Mesothelial cell of epicardium (in vitro differentiated cells): Measurements from ENCODE around the gene IKZF2. TPM values are rescaled to one million over a fixed set of nuclear protein-coding genes. Genes with fewer than 3 reads are reported as not detected.

Source experiments
- DNase-seq, 2 experiments: peaks; one replicate each; pipeline ENCODE4 v3.0.0; 2021; ENCODE audit warnings: low spot score in 2 of 2; ENCODE audit not compliant: unreplicated experiment in 2 of 2
- H3K27ac Mint-ChIP-seq: 2 replicates; pipeline ENCODE4 v1.8.0; 2021; ENCODE audit warnings: mixed read lengths
- H3K27me3 Mint-ChIP-seq: 2 replicates; pipeline ENCODE4 v1.8.0; 2021; ENCODE audit warnings: low read depth, mixed read lengths
- H3K36me3 Mint-ChIP-seq: 2 replicates; pipeline ENCODE4 v1.8.0; 2021; ENCODE audit warnings: mixed read lengths
- H3K4me1 Mint-ChIP-seq: 2 replicates; pipeline ENCODE4 v1.8.0; 2021; ENCODE audit warnings: mixed read lengths
- H3K4me3 Mint-ChIP-seq: 2 replicates; pipeline ENCODE4 v1.8.0; 2021; ENCODE audit warnings: mild to moderate bottlenecking, moderate library complexity, mixed read lengths
- H3K9me3 Mint-ChIP-seq: 2 replicates; pipeline ENCODE4 v1.8.0; 2021; ENCODE audit warnings: mixed read lengths
- CTCF ChIP-seq: fragments of 200-600 bp; sonication (generic); IDR thresholded peaks from one replicate; pipeline ENCODE4 v1.5.0; 2021; ENCODE audit warnings: antibody characterized with exemption; ENCODE audit not compliant: unreplicated experiment
- total RNA-seq: library from RNA; stranded (reverse); gene quantifications from 3 replicates; pipeline ENCODE4 v1.2.1, GENCODE V29; 2021

The IKZF2 gene
- total RNA-seq, 1 donor from 2014 or later = 44.8 TPM

DNA sequence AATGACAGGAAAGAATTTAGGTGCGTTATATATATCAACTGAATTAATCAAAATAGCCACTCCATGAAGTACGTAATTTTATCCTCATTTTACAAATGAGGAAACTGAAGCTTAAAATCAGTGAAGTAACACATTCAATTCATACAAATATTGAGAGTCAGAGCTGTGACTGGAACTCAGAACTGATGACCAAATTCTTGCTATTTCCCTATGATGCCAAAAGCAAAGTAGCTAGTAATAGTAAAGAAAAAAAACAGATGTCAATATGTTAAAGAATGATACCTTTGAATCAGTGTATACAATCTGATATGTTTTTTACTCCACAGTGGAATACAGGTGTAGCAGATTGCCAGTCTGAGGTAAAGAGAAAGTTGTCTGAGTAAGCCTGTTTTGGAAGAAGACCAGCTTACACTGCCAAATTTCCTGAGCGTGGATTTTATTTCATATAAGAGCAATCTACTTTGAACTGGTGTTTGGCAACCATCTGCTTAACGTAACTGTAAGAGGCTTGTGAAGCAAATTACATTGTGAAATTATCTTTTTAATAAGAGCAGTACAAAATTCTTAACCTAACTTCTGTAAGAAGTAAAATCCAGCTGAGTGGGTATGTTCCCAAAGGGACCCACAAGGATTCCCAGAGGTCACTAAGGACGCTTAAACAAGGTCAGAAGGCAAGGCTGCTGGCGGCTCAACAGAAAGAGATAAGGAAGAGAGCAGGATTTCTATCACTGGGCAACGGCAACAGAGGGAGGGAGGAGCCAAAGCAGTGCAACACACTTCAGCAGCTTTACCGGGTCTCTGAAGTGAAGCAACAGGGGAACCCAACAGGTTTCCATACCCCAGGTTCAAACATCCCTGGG is 85.6 kb downstream of the IKZF2 start:
- Mint-ChIP-seq H3K4me3 (peak overlapping the region; percentile 40), H3K27ac (peak overlapping the region; percentile 58), H3K27me3 (no peaks in the 10 kb centered on the region), H3K36me3 (no peaks in the 10 kb centered on the region), H3K9me3 (no peaks in the 10 kb centered on the region), H3K4me1 (peaks cover 47% of the 10 kb centered on the region)
- no peak for TF ChIP-seq CTCF
- no peak for DNase-seq

DNA sequence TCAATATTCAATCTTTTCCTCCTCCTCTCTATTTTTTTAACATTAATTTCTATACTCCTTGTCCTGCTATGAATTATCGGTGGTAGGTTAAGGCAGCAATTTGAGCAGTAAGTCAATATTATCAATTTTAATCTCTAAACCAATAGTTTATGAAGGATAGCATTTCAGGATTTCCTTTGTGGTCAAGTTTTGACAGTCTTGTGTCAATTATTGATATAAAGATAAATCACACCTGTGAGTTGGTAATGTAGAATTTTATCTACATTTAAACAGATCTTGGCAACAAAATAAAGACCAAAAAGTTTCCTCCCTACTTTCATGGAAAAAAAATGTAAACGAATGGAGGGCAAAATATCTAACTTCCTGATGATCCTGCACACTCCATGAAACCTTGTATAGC is 87.3 kb downstream of the IKZF2 start:
- DNase-seq = no peak
- no peaks in the 10 kb centered on the region for H3K27me3 Mint-ChIP-seq
- no peak overlapping the region for H3K4me3 Mint-ChIP-seq
- H3K9me3 Mint-ChIP-seq = no peaks in the 10 kb centered on the region
- H3K27ac Mint-ChIP-seq = no peak overlapping the region
- H3K36me3 Mint-ChIP-seq = no peaks in the 10 kb centered on the region
- peaks cover 32% of the 10 kb centered on the region for H3K4me1 Mint-ChIP-seq
- no peak for TF ChIP-seq CTCF

DNA sequence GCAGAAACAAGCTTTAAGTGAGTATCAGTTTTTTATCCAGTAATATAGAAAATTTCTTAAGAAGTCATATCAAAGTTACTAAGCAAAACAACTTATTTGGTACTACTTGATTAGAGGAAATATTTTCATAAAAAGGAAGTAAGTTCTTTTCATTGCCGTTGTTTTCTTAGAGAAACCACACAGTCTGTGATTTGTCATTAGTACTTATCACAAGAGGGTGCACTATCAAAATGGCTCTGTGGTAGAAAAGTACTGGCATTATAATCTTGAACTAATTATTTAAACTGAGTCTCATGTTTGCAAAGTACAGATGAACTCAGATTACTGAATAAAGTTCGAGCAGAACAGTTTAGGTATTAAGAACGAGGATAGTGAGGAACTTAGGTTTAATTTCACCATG is 93.4 kb downstream of the IKZF2 start:
- peaks cover 5% of the 10 kb centered on the region for H3K4me1 Mint-ChIP-seq
- TF ChIP-seq CTCF = no peak
- H3K9me3 Mint-ChIP-seq = no peaks in the 10 kb centered on the region
- no peaks in the 10 kb centered on the region for H3K27me3 Mint-ChIP-seq
- no peak overlapping the region for H3K4me3 Mint-ChIP-seq
- H3K27ac Mint-ChIP-seq = no peak overlapping the region
- no peak for DNase-seq
- H3K36me3 Mint-ChIP-seq = peaks cover 7% of the 10 kb centered on the region

GRCh38 chr2:213046431-213046830 is 105.0 kb downstream of the IKZF2 start:
- Mint-ChIP-seq H3K27ac (no peak overlapping the region), H3K4me3 (no peak overlapping the region), H3K36me3 (peaks cover 41% of the 10 kb centered on the region), H3K4me1 (no peaks in the 10 kb centered on the region), H3K9me3 (peaks cover 20% of the 10 kb centered on the region), H3K27me3 (no peaks in the 10 kb centered on the region)
- TF ChIP-seq CTCF = no peak
- DNase-seq = no peak

- no peak for DNase-seq
- H3K4me1 Mint-ChIP-seq = no peaks in the 10 kb centered on the region
- H3K4me3 Mint-ChIP-seq = no peak overlapping the region
- no peaks in the 10 kb centered on the region for H3K27me3 Mint-ChIP-seq
- no peak for TF ChIP-seq CTCF
- H3K9me3 Mint-ChIP-seq = peaks cover 20% of the 10 kb centered on the region
- peaks cover 36% of the 10 kb centered on the region for H3K36me3 Mint-ChIP-seq
- H3K27ac Mint-ChIP-seq = no peak overlapping the region
Measured at GRCh38 chr2:213043566-213043965, 107.8 kb downstream of the IKZF2 start.
